OCI-LY1 (cell line): Measurements from ENCODE around the gene GAPDH.

Experiments used
- EZH2 ChIP-seq: fragments of 200-600 bp; sonication (generic), shearing (Covaris generic); IDR thresholded peaks from 2 replicates; pipeline ENCODE4 v1.8.0; 2017; ENCODE audit warnings: borderline replicate concordance, mixed run types, mild to moderate bottlenecking, antibody characterized with exemption, low read length, moderate library complexity, mixed read lengths
- TF ChIP-seq, protein P1 (sequence below): fragments of 200-600 bp; sonication (generic), shearing (Covaris generic); IDR thresholded peaks from 2 replicates; pipeline ENCODE4 v1.5.1; 2017; ENCODE audit warnings: mild to moderate bottlenecking, antibody characterized with exemption, low read length, moderate library complexity, mixed read lengths

DNA sequence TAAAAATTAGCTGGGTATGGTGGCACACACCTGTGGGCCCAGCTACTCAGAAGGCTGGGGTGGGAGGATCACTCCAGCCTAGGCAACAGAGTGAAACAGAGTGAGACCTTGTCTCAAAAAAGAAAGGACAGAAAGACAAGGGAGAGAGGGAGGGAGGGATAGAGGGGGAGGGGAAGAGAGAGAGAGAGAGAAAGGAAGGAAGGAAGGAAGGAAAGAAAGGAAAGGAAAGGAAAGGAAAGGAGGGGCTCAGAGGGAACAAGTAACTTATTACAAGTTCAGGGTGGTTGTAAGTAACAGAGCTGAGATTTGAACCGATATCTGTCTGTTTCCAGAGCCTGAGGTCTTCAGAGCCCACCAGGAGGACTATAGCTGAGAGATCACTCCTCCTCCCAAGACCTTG, 13.2 kb downstream of the GAPDH start:
- no peak for TF ChIP-seq EZH2
- TF ChIP-seq, protein P1, sequence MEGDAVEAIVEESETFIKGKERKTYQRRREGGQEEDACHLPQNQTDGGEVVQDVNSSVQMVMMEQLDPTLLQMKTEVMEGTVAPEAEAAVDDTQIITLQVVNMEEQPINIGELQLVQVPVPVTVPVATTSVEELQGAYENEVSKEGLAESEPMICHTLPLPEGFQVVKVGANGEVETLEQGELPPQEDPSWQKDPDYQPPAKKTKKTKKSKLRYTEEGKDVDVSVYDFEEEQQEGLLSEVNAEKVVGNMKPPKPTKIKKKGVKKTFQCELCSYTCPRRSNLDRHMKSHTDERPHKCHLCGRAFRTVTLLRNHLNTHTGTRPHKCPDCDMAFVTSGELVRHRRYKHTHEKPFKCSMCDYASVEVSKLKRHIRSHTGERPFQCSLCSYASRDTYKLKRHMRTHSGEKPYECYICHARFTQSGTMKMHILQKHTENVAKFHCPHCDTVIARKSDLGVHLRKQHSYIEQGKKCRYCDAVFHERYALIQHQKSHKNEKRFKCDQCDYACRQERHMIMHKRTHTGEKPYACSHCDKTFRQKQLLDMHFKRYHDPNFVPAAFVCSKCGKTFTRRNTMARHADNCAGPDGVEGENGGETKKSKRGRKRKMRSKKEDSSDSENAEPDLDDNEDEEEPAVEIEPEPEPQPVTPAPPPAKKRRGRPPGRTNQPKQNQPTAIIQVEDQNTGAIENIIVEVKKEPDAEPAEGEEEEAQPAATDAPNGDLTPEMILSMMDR: no peak
